Colonic mucosa (tissue), 4 donors: ENCODE measurements around the gene COL19A1. TPM values are rescaled to one million over a fixed set of nuclear protein-coding genes. Genes with fewer than 3 reads are reported as not detected.

Experiments
- DNase-seq: peaks from one replicate; pipeline ENCODE4 v3.0.0-alpha.2; 2020
- H3K27ac ChIP-seq: fragments of 200-600 bp; one replicate; pipeline ENCODE4 v1.8.0; 2021
- H3K27me3 ChIP-seq: fragments of 200-600 bp; one replicate; pipeline ENCODE4 v1.8.0; 2021
- H3K36me3 ChIP-seq: fragments of 200-600 bp; one replicate; pipeline ENCODE4 v1.8.0; 2021
- H3K4me1 ChIP-seq: fragments of 200-600 bp; one replicate; pipeline ENCODE4 v1.8.0; 2021; ENCODE audit warnings: mild to moderate bottlenecking
- H3K4me3 ChIP-seq: fragments of 200-600 bp; one replicate; pipeline ENCODE4 v1.8.0; 2021
- H3K9ac ChIP-seq, 2 donors: one replicate each; pipeline ENCODE4 v1.7.0; 2013; ENCODE audit warnings: control low read depth in 2 of 2, low read depth in 2 of 2, low read length in 2 of 2
- H3K9me3 ChIP-seq: fragments of 200-600 bp; one replicate; pipeline ENCODE4 v1.8.0; 2021
- intact Hi-C: fragments of 100-400 bp; cut with DNase I; formaldehyde crosslinking; loops from one replicate; pipeline ENCODE4 v1.14.1; 2022
- total RNA-seq, 2 donors: library from RNA; stranded (reverse); fragmentation: NEBNext Ultra II Directional in 1 of 2; extraction: Animal tissue kit (Norgen Biotek cat#: 25700) in 1 of 2; gene quantifications; one replicate each; pipeline ENCODE4 v1.2.1, GENCODE V29; 2021
- TF ChIP-seq, protein P1 (sequence below): fragments of 200-600 bp; IDR thresholded peaks from one replicate; pipeline ENCODE4 v1.8.0; 2022; ENCODE audit warnings: antibody characterized with exemption, mild to moderate bottlenecking
- donor health status: healthy.
- donor health status: DM: no; HTN: no; CAD: no.
- donor health status: DM: no; HTN: no; CAD: no.

Gene COL19A1
- total RNA-seq, 2 donors from 2014 or later, result 0.22 to 0.56 TPM

DNA sequence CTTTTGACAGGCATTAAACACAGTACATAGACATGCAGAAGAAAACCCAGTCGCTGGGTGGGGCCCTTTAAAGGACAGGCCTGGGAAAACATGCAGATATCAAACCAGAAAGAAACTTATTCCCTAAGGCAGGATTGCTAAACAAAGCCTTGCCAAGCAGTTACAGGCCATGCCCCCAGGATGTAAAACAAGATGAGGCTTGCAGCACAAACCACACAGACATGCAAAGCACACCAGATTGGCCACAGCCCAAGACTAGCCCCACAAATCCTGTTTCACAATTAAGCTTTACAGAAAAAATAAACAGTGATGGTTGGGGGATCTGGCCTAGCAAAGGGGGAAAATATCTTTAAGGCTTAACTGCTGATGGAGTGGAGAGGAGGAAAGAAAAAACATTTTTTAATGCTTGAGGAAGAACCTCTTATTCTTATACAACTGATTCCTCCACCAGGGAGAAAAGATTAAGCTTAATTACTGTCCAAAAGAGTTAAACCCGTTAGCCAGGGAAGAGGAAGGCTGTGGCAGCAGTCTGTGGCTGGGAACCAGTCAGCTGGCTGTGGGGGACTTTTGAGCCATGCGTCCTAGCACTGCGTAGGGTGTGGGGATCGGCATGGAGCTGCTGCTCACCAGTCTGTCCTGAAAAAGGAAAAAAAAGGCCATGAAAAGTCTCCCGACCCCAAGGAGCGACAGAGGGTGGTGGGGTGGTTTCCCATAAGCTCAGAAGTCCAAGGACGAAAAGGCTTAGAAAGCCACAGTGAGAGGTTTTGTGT is 28.4 kb downstream of the COL19A1 start:
- TF ChIP-seq, protein P1, sequence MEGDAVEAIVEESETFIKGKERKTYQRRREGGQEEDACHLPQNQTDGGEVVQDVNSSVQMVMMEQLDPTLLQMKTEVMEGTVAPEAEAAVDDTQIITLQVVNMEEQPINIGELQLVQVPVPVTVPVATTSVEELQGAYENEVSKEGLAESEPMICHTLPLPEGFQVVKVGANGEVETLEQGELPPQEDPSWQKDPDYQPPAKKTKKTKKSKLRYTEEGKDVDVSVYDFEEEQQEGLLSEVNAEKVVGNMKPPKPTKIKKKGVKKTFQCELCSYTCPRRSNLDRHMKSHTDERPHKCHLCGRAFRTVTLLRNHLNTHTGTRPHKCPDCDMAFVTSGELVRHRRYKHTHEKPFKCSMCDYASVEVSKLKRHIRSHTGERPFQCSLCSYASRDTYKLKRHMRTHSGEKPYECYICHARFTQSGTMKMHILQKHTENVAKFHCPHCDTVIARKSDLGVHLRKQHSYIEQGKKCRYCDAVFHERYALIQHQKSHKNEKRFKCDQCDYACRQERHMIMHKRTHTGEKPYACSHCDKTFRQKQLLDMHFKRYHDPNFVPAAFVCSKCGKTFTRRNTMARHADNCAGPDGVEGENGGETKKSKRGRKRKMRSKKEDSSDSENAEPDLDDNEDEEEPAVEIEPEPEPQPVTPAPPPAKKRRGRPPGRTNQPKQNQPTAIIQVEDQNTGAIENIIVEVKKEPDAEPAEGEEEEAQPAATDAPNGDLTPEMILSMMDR, result no peak
- intact Hi-C loops, result no loop called here
- Histone ChIP-seq H3K36me3 (no peaks in the 10 kb centered on the region), H3K9ac (no peak overlapping the region), H3K27me3 (no peaks in the 10 kb centered on the region), H3K4me1 (no peaks in the 10 kb centered on the region), H3K27ac (no peak overlapping the region), H3K4me3 (no peak overlapping the region), H3K9me3 (no peaks in the 10 kb centered on the region)
- no peak for DNase-seq

DNA sequence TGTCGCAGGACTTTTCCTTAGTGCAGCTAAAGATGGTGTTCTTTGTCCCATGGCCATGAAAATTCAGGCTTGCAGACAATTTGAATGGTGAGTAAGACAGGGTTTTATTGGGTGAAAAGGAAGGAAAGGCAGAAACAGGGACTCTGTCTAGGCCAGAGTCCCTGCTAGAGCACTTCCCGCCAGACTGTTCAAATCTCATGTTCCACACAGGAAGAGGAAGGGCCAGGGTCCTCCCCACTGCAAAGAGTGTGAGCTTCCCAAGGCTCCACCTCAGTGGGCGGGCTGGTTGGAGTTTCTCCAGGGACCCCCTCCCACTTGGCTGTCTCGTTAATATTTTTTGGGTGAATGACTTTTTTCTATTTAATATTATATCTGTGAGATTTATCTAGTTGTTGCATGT is 29.0 kb downstream of the COL19A1 start:
- intact Hi-C loops, result no loop called here

DNA sequence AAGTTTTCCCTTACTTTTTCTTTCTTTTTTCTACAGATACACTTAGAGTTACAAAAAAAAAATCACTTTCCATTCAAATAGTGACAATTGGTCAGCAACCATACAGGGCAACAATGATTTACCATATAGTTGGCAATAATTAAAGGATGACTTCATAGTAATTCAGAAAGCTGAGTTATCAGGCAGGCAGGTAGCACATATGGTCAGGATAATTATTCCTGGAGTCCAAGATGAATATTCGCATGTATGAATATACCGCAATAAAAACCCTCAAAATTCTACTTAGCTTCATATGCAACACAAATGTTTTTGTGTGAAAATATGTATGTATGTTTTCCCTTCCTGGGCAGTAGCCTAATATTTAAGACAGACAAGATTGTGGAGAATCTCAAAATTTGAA is 34.5 kb downstream of the COL19A1 start:
- no peak overlapping the region for H3K27ac ChIP-seq
- H3K4me3 ChIP-seq, result no peak overlapping the region
- intact Hi-C loops, result no loop called here
- H3K9me3 ChIP-seq, result no peaks in the 10 kb centered on the region
- TF ChIP-seq, protein P1, result no peak
- H3K4me1 ChIP-seq, result no peaks in the 10 kb centered on the region
- no peak overlapping the region for H3K9ac ChIP-seq
- DNase-seq, result no peak
- H3K27me3 ChIP-seq, result no peaks in the 10 kb centered on the region
- no peaks in the 10 kb centered on the region for H3K36me3 ChIP-seq

More for the DNA sequence above, 29.0 kb downstream of the COL19A1 start:
- Histone ChIP-seq H3K4me3 (no peak overlapping the region), H3K27ac (no peak overlapping the region), H3K36me3 (no peaks in the 10 kb centered on the region), H3K9me3 (no peaks in the 10 kb centered on the region), H3K27me3 (no peaks in the 10 kb centered on the region), H3K4me1 (no peaks in the 10 kb centered on the region), H3K9ac (no peak overlapping the region)
- DNase-seq, result no peak
- TF ChIP-seq, protein P1, result no peak

DNA sequence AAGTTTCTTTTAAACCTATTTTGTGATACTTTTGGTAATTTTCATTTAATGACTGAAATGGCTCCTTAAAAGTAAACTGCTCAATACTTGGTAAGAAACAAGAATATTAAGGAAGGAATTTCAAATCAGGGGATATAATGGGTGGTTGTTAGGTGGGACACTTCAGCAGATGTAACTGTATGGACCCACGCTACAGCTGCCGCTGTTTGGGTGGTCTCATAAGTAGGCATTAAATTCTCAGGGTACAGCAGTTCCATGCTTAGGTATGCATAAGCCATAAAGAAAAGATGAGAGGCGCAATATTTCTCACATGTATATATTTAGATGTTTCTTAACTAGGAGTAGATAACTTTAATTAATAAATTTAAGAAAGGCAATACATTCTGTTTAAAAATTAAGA is 35.0 kb downstream of the COL19A1 start:
- H3K4me3 ChIP-seq, result no peak overlapping the region
- no peaks in the 10 kb centered on the region for H3K27me3 ChIP-seq
- TF ChIP-seq, protein P1, result no peak
- intact Hi-C loops, result no loop called here
- DNase-seq, result no peak
- no peaks in the 10 kb centered on the region for H3K36me3 ChIP-seq
- no peaks in the 10 kb centered on the region for H3K4me1 ChIP-seq
- H3K27ac ChIP-seq, result no peak overlapping the region
- no peaks in the 10 kb centered on the region for H3K9me3 ChIP-seq
- H3K9ac ChIP-seq, result no peak overlapping the region

DNA sequence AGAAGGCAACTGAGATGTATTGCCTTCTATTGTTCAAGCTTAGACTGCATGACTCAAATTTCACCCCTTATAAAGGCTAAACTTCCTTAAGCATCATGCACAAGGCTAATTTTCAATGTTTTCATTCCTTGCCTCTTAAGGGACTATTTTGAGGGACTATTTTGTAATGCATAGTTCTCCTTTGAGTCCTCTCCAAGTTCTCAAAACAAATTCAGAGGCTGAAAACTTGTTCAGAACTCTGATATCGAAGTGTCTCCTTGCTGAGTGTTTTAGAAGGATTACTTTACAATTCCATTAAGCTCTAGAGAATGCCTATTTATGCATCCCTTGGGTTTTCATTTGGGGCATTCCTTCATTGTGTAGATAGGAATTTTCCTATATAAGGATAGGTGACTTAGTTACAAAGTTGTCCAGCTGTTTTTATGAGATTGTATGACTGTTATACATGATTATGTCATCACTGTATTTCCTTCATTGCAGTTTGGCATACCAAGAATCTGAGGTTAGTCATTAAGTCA is 41.7 kb downstream of the COL19A1 start:
- Histone ChIP-seq H3K9ac (no peak overlapping the region), H3K27me3 (no peaks in the 10 kb centered on the region), H3K36me3 (no peaks in the 10 kb centered on the region), H3K4me1 (no peaks in the 10 kb centered on the region), H3K4me3 (no peak overlapping the region), H3K27ac (no peak overlapping the region), H3K9me3 (no peaks in the 10 kb centered on the region)
- TF ChIP-seq, protein P1, result no peak
- intact Hi-C loops, result no loop called here
- no peak for DNase-seq
